Measurements from ENCODE around the gene GPR61. TPM values are rescaled to one million over a fixed set of nuclear protein-coding genes. Genes with fewer than 3 reads are reported as not detected.

The GPR61 gene
- total RNA-seq, 1 donor from 2014 or later = not detected

DNA sequence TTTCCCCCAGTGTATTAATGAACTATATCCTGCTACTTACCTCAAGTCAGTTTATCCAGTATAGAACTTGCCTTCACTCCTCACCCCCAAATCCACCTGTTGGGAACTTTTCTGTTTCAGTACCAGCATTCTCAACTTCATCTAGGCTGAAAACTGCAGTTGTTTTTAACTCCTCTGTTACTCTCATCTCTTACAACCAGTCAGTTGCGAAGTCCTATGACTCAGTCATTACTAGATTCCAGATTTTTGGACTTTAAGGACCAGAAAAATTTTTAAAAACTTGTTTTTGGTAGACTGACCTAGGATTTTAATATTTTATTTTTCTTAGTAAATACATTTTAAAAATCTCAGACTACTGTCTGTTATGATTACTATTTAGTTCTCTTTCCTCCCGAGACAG is 16.9 kb downstream of the GPR61 start:
- Mint-ChIP-seq H3K27me3 (no peaks in the 10 kb centered on the region), H3K9me3 (no peaks in the 10 kb centered on the region), H3K27ac (no peak overlapping the region), H3K36me3 (ENCODE audit: low read depth) (peaks cover 13% of the 10 kb centered on the region), H3K4me3 (no peak overlapping the region), H3K4me1 (peaks cover 22% of the 10 kb centered on the region)
- DNase-seq = no peak
- intact Hi-C loops (cut with micrococcal nuclease) = no loop called here

DNA sequence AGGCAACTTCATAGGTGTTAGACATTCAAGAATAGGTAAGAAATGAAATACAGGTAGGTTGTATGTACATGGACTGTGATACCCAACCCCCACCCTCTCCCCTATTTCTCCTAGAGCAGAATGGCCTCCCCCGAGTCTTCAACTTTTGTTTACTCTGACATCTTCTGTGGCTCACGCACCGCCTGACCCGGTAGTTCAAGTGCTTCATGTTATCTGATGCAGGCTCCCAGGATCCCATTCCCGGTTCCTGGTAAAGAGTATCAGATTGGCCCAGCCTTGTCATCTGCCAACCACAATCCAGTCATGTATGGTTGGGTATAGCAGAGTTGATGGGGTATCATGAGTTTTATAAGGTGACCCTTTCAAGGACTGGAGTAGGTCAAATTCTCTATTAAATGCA is 17.8 kb downstream of the GPR61 start:
- intact Hi-C loops (cut with micrococcal nuclease) = no loop called here
- Mint-ChIP-seq H3K9me3 (no peaks in the 10 kb centered on the region), H3K36me3 (ENCODE audit: low read depth) (peaks cover 11% of the 10 kb centered on the region), H3K27me3 (no peaks in the 10 kb centered on the region), H3K4me3 (no peak overlapping the region), H3K4me1 (peaks cover 18% of the 10 kb centered on the region), H3K27ac (no peak overlapping the region)
- DNase-seq = no peak

DNA sequence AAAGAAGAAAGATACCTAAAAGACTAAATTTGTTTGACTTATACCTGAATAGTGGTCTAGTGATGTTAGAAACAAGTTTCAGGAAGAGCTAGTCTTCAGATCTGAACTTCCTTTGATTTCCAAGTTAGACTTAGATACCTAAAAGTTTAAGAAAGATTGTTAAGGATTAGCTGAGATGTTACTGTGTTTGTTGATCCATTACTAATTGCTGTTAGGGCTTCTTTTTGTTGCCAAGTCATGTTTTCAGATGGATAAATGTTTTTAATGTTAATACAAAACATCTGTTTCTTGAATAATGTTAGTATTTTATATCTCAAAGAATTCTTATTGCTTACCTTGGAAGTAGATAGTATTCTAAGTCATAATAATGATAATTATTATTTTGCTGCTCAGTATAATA is 20.3 kb downstream of the GPR61 start:
- intact Hi-C loops (cut with micrococcal nuclease) = no loop called here
- H3K36me3 Mint-ChIP-seq (ENCODE audit: low read depth) = peaks cover 7% of the 10 kb centered on the region
- no peaks in the 10 kb centered on the region for H3K27me3 Mint-ChIP-seq

DNA sequence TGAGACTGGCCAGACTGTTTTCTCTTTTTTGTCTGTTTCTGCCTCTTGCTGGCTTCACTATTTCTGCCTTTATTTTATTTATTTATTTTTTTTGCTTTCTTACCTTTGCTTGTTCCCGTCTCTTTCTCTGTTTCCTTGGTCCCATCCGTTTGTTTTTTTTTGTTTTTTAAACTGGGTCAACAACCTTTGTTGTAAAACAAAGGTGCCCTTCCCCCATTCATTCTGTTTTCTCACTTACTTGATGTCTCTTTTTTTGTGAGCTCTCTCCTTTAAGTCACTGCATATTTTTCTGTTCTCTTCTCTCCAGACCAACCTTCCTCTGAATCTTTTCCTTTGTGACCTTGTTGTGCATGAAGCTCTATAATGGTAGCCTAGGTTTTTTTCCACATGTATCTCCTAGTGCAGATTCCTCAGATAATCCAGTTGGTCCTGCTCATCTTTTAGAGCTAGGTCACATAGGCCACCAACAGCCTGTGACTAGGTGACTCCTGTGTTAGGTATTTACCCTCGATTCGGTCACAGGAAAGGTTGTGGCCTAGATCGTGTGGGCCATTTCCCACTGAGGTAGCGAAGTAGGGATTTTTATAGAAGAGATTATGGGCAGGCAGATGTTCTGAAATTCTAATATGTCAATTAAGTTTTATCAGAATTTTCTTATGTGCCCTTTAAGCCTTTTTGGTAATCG is 24.7 kb downstream of the GPR61 start:
- Mint-ChIP-seq H3K27ac (no peak overlapping the region), H3K9me3 (no peaks in the 10 kb centered on the region), H3K36me3 (ENCODE audit: low read depth) (no peaks in the 10 kb centered on the region), H3K4me3 (no peak overlapping the region), H3K4me1 (peaks cover 17% of the 10 kb centered on the region), H3K27me3 (no peaks in the 10 kb centered on the region)
- intact Hi-C loops (cut with micrococcal nuclease) = no loop called here
- DNase-seq = no peak

More for the DNA sequence above, 20.3 kb downstream of the GPR61 start:
- no peak overlapping the region for H3K27ac Mint-ChIP-seq
- DNase-seq = no peak
- H3K4me3 Mint-ChIP-seq = no peak overlapping the region
- no peaks in the 10 kb centered on the region for H3K9me3 Mint-ChIP-seq
- peaks cover 17% of the 10 kb centered on the region for H3K4me1 Mint-ChIP-seq

GRCh38 chr1:109565241-109565640 is 25.6 kb downstream of the GPR61 start:
- H3K27ac Mint-ChIP-seq = no peak overlapping the region

DNA sequence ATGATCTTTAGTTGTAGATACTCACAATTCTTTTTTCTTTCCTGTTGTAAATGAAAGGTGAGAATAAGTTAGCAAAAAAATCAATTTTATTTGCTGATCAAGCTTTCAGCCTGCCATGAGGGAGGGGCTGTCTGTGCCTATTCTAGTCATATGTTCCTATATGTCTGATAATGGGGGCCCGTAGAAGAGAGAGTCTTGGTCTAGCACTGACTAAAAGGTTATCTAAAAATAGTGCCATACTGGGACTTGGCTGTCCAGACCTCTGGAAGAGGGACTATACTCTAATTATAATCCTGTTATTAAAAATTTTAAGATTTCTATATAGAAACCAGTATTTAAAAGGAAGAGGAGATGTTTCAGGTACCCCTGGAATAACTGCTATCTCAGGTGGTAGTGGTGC is 27.3 kb downstream of the GPR61 start:
- Mint-ChIP-seq H3K4me3 (no peak overlapping the region), H3K9me3 (no peaks in the 10 kb centered on the region), H3K36me3 (ENCODE audit: low read depth) (no peaks in the 10 kb centered on the region), H3K27ac (no peak overlapping the region), H3K27me3 (no peaks in the 10 kb centered on the region), H3K4me1 (peaks cover 10% of the 10 kb centered on the region)
- intact Hi-C loops (cut with micrococcal nuclease) = no loop called here
- no peak for DNase-seq

More at GRCh38 chr1:109565241-109565640, 25.6 kb downstream of the GPR61 start:
- H3K27me3 Mint-ChIP-seq = no peaks in the 10 kb centered on the region
- H3K36me3 Mint-ChIP-seq (ENCODE audit: low read depth) = no peaks in the 10 kb centered on the region
- peaks cover 10% of the 10 kb centered on the region for H3K4me1 Mint-ChIP-seq
- intact Hi-C loops (cut with micrococcal nuclease) = no loop called here
- H3K4me3 Mint-ChIP-seq = no peak overlapping the region
- no peak for DNase-seq
- H3K9me3 Mint-ChIP-seq = no peaks in the 10 kb centered on the region

- intact Hi-C loops (cut with micrococcal nuclease) = no loop called here
- Mint-ChIP-seq H3K36me3 (ENCODE audit: low read depth) (peaks cover 2% of the 10 kb centered on the region), H3K4me3 (no peak overlapping the region), H3K9me3 (no peaks in the 10 kb centered on the region), H3K27me3 (no peaks in the 10 kb centered on the region), H3K27ac (no peak overlapping the region), H3K4me1 (peaks cover 18% of the 10 kb centered on the region)
- no peak for DNase-seq
Observed at GRCh38 chr1:109567877-109568672, 28.4 kb downstream of the GPR61 start.

- Mint-ChIP-seq H3K27ac (no peak overlapping the region), H3K9me3 (no peaks in the 10 kb centered on the region), H3K4me3 (no peak overlapping the region), H3K27me3 (no peaks in the 10 kb centered on the region), H3K36me3 (ENCODE audit: low read depth) (peaks cover 2% of the 10 kb centered on the region), H3K4me1 (peaks cover 14% of the 10 kb centered on the region)
- no peak for DNase-seq
- intact Hi-C loops (cut with micrococcal nuclease) = no loop called here
Observed at GRCh38 chr1:109569323-109569722, 29.7 kb downstream of the GPR61 start.

- intact Hi-C loops (cut with micrococcal nuclease) = no loop called here
- no peaks in the 10 kb centered on the region for H3K27me3 Mint-ChIP-seq
- no peak for DNase-seq
- peaks cover 12% of the 10 kb centered on the region for H3K4me1 Mint-ChIP-seq
- no peak overlapping the region for H3K27ac Mint-ChIP-seq
- H3K9me3 Mint-ChIP-seq = no peaks in the 10 kb centered on the region
- H3K4me3 Mint-ChIP-seq = no peak overlapping the region
- peaks cover 10% of the 10 kb centered on the region for H3K36me3 Mint-ChIP-seq (ENCODE audit: low read depth)
Observed at GRCh38 chr1:109570414-109570813, 30.7 kb downstream of the GPR61 start.

DNA sequence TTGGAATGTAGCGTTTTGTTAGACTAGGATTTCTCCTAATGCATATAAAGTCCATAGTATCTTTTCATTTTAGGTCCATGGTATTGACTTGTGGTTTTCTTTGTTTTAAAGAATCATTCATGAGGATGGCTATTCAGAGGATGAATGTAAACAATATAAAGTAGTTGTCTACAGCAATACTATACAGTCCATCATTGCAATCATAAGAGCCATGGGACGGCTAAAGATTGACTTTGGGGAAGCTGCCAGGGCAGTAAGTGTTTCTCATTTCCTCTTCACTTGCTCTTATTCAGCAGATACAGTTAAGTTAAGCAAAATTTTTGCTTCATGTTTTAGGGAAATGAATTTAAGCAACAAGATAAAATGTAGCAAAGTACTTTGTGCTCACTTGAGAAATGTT is 34.1 kb downstream of the GPR61 start:
- H3K36me3 Mint-ChIP-seq (ENCODE audit: low read depth) = peaks cover 24% of the 10 kb centered on the region
- no peaks in the 10 kb centered on the region for H3K9me3 Mint-ChIP-seq
- no peak overlapping the region for H3K4me3 Mint-ChIP-seq
- H3K4me1 Mint-ChIP-seq = peaks cover 10% of the 10 kb centered on the region
- intact Hi-C loops (cut with micrococcal nuclease) = no loop called here
- H3K27me3 Mint-ChIP-seq = no peaks in the 10 kb centered on the region
- DNase-seq = no peak
- no peak overlapping the region for H3K27ac Mint-ChIP-seq

DNA sequence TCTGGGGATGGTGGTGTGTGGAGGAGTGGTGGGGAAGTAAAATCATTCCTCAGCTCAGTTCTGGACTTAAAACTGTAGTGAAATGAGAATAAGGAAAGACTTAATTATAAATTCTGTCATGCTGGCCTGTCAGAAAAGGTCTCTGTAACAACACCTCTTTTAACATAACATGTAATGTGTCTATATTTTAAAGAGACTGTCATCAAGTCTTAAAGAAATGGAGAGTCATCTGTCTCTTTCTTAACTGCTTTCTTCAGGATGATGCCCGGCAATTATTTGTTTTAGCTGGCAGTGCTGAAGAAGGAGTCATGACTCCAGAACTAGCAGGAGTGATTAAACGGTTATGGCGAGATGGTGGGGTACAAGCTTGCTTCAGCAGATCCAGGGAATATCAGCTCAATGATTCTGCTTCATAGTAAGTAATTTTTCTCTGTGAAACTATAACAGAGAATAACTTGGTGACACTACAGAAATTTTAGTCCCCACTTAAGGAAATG is 39.3 kb downstream of the GPR61 start:
- intact Hi-C loops (cut with micrococcal nuclease) = no loop called here
- peaks cover 42% of the 10 kb centered on the region for H3K36me3 Mint-ChIP-seq (ENCODE audit: low read depth)
- no peaks in the 10 kb centered on the region for H3K27me3 Mint-ChIP-seq

DNA sequence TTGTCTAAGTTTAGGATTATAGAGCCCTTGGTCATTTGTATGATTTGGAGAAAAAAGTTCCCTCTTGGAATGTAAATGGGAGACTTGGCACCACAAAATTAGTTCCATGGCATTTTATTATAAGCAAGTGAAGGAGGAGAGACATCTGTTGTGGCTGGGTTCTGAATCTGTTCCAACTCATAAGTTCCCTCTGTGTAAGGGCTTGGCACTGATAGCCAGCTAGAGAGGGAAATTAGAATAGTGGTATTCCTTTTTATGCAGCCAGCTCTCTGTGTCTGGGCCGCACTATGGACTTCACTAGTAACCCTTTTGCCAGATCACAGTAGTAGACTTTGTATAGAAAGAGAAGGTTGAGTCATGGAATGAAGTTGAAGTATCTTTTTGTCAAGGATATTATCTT is 39.8 kb downstream of the GPR61 start:
- Mint-ChIP-seq H3K27me3 (no peaks in the 10 kb centered on the region), H3K27ac (no peak overlapping the region), H3K4me3 (no peak overlapping the region), H3K9me3 (no peaks in the 10 kb centered on the region), H3K36me3 (ENCODE audit: low read depth) (peaks cover 43% of the 10 kb centered on the region), H3K4me1 (no peaks in the 10 kb centered on the region)
- intact Hi-C loops (cut with micrococcal nuclease) = no loop called here
- no peak for DNase-seq

More for the DNA sequence above, 39.3 kb downstream of the GPR61 start:
- Mint-ChIP-seq H3K4me3 (no peak overlapping the region), H3K4me1 (no peaks in the 10 kb centered on the region), H3K9me3 (no peaks in the 10 kb centered on the region), H3K27ac (no peak overlapping the region)
- no peak for DNase-seq

DNA sequence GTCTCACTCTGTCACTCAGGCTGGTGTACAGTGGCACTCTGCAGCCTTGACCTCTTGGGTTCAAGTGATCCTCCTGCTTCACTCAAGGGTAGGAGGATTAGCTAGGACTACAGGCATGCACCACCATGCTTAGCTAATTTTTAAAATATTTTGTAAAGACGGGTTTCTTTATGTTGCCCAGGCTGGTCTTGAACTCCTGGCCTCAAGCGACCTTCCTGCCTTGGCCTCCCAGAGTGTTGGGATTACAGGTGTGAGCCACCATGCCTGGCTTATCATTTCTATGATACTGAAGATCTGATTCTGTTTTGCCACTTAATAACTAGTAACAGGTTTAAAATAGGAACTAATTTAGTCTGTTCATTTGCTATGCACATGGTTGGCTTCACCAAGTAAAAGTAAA is 42.3 kb downstream of the GPR61 start:
- peaks cover 2% of the 10 kb centered on the region for H3K4me1 Mint-ChIP-seq
- intact Hi-C loops (cut with micrococcal nuclease) = no loop called here
- no peaks in the 10 kb centered on the region for H3K9me3 Mint-ChIP-seq
- H3K27me3 Mint-ChIP-seq = no peaks in the 10 kb centered on the region
- H3K27ac Mint-ChIP-seq = no peak overlapping the region
- H3K4me3 Mint-ChIP-seq = no peak overlapping the region
- DNase-seq = no peak
- peaks cover 42% of the 10 kb centered on the region for H3K36me3 Mint-ChIP-seq (ENCODE audit: low read depth)

GRCh38 chr1:109584766-109585165 is 45.1 kb downstream of the GPR61 start:
- Mint-ChIP-seq H3K4me3 (no peak overlapping the region), H3K27me3 (no peaks in the 10 kb centered on the region), H3K36me3 (ENCODE audit: low read depth) (peaks cover 53% of the 10 kb centered on the region), H3K9me3 (no peaks in the 10 kb centered on the region), H3K27ac (no peak overlapping the region), H3K4me1 (peaks cover 2% of the 10 kb centered on the region)
- intact Hi-C loops (cut with micrococcal nuclease) = no loop called here
- no peak for DNase-seq
